Vagina (tissue), 2 donors: Measurements from ENCODE around the gene PDE4D. TPM values are rescaled to one million over a fixed set of nuclear protein-coding genes. Genes with fewer than 3 reads are reported as not detected.

Experiments used
- DNase-seq, 2 donors: peaks; one replicate each; pipeline ENCODE4 v3.0.0-alpha.2; 2017; ENCODE audit errors: extremely low spot score in 2 of 2
- H3K27ac ChIP-seq: fragments of 200-600 bp; sonication (generic); one replicate; pipeline ENCODE4 v1.5.1; 2019
- H3K27me3 ChIP-seq: fragments of 200-600 bp; sonication (generic); one replicate; pipeline ENCODE4 v1.5.1; 2019
- H3K36me3 ChIP-seq, 2 donors: fragments of 200-600 bp; sonication (generic); one replicate each; pipeline ENCODE4 v1.5.1; 2017 to 2019
- H3K4me1 ChIP-seq: fragments of 200-600 bp; sonication (generic); one replicate; pipeline ENCODE4 v1.5.1; 2019
- H3K4me3 ChIP-seq, 2 donors: fragments of 200-600 bp; sonication (generic); 1 replicate in 1 of 2; 2 replicates in 1 of 2; pipeline ENCODE4 v1.5.1; 2016 to 2019
- H3K9me3 ChIP-seq: fragments of 200-600 bp; sonication (generic); one replicate; pipeline ENCODE4 v1.5.1; 2019
- POLR2A ChIP-seq, 2 donors: fragments of 450-650 bp; IDR thresholded peaks; one replicate each; pipeline ENCODE4 v1.6.1; 2017; ENCODE audit warnings: antibody characterized with exemption in 2 of 2, mild to moderate bottlenecking in 2 of 2, moderate library complexity in 2 of 2
- POLR2AphosphoS5 ChIP-seq, 2 donors: sonication (generic); formaldehyde crosslinking; IDR thresholded peaks; one replicate each; pipeline ENCODE4 v1.9.0; 2017; ENCODE audit warnings: antibody characterized with exemption in 2 of 2, mild to moderate bottlenecking in 2 of 2, low read depth in 1 of 2; ENCODE audit not compliant: insufficient read depth in 1 of 2
- intact Hi-C: fragments of 100-400 bp; cut with DNase I; formaldehyde crosslinking; loops from one replicate; pipeline ENCODE4 v1.15.1; 2023
- total RNA-seq: library from RNA; depleted of rRNA; stranded (reverse); fragments of >200 nt; gene quantifications from one replicate; pipeline ENCODE4 v1.2.3, GENCODE V29; 2016
- TF ChIP-seq, protein P1 (sequence below), 3 experiments: fragments of 450-650 bp in 2 of 3; fragments of 200-600 bp in 1 of 3; sonication (generic) in 1 of 3; IDR thresholded peaks; one replicate each; pipeline ENCODE4 v1.5.1; 2017 to 2019; ENCODE audit warnings: antibody characterized with exemption in 3 of 3, mild to moderate bottlenecking in 2 of 3, moderate library complexity in 2 of 3

The PDE4D gene
- total RNA-seq, 1 donor from 2014 or later = 86.9 TPM

DNA sequence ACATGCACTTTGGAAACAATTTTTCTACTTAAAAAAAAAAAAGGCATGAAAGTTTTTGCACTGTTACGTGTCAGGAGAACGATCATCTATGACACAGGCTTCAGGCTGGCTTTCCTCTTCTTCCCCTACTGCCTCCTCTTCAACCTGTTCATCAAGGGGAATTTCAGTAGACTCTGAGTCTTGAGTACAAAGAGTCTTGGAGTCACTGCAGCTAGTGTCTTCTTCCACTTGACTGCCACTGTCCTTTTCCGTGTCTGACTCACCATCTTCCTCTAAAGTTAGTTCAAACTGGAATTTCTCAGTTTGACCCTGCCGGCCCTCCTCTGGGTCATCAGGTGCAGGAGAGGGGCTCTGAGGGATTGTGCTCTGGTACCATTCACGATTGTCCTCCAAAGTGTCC, 918.9 kb downstream of the PDE4D start:
- DNase-seq = no peak
- no peak overlapping the region for H3K4me3 ChIP-seq
- no peak for TF ChIP-seq POLR2A (IDR thresholded peaks at IDR 0.05)
- no peak for TF ChIP-seq POLR2AphosphoS5 (IDR thresholded peaks at IDR 0.05; ENCODE audit: insufficient read depth in 1 of 2, low read depth in 1 of 2)
- TF ChIP-seq, protein P1, sequence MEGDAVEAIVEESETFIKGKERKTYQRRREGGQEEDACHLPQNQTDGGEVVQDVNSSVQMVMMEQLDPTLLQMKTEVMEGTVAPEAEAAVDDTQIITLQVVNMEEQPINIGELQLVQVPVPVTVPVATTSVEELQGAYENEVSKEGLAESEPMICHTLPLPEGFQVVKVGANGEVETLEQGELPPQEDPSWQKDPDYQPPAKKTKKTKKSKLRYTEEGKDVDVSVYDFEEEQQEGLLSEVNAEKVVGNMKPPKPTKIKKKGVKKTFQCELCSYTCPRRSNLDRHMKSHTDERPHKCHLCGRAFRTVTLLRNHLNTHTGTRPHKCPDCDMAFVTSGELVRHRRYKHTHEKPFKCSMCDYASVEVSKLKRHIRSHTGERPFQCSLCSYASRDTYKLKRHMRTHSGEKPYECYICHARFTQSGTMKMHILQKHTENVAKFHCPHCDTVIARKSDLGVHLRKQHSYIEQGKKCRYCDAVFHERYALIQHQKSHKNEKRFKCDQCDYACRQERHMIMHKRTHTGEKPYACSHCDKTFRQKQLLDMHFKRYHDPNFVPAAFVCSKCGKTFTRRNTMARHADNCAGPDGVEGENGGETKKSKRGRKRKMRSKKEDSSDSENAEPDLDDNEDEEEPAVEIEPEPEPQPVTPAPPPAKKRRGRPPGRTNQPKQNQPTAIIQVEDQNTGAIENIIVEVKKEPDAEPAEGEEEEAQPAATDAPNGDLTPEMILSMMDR (IDR thresholded peaks at IDR 0.05) = no peak
- no peaks in the 10 kb centered on the region for H3K27me3 ChIP-seq
- H3K4me1 ChIP-seq = peaks cover 4% of the 10 kb centered on the region
- H3K27ac ChIP-seq = no peak overlapping the region
- H3K36me3 ChIP-seq = peaks cover 0 to 6% of the 10 kb centered on the region in 2 donors
- intact Hi-C loops = no loop called here
- H3K9me3 ChIP-seq = no peaks in the 10 kb centered on the region

DNA sequence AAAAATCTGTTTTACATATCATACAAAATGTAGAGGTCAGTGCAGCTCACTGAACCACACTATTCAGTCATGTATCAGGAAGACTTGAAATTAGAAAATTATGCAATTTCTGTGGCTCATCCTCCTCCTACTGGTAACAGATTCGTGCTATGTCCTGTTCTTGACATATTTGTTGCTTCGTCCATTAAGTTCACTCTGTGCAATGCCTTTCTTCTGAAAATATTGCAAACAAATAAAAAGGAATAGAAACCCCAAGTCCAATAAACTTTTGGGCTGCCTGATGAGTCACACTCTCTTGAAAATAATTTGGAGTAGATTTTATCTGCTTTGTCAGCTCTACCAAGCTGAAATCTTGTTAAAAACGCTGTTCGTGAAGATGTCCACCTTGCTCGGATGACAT, 919.4 kb downstream of the PDE4D start:
- intact Hi-C loops = no loop called here
- TF ChIP-seq POLR2A (IDR thresholded peaks at IDR 0.05) (no peak), POLR2AphosphoS5 (IDR thresholded peaks at IDR 0.05; ENCODE audit: insufficient read depth in 1 of 2, low read depth in 1 of 2) (no peak)
- TF ChIP-seq, protein P1 (IDR thresholded peaks at IDR 0.05) = no peak
- H3K4me1 ChIP-seq = peaks cover 4% of the 10 kb centered on the region
- DNase-seq = no peak
- H3K27me3 ChIP-seq = no peaks in the 10 kb centered on the region
- H3K9me3 ChIP-seq = no peaks in the 10 kb centered on the region
- H3K27ac ChIP-seq = no peak overlapping the region
- H3K4me3 ChIP-seq = no peak overlapping the region
- peaks cover 0 to 6% of the 10 kb centered on the region in 2 donors for H3K36me3 ChIP-seq

DNA sequence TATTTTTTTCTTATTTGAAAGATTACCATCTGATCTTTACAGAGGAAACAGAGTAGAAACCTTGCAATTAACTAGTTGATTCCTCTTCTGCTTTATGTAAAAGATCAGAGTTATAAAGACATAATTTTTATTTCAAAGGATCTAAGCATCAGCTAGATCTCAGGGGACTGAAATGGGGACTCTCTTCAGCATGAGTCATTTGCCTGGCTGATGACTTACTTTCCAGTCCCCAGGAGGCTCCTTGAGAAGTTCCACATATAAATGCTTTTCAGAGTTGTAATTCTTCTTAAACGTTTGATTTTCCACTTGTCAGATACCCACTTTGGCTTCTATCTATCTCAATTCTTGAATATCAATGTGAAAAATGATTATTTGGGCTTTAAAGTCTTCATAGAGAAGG, 921.2 kb downstream of the PDE4D start:
- Histone ChIP-seq H3K36me3 (peaks cover 0 to 6% of the 10 kb centered on the region in 2 donors), H3K27ac (no peak overlapping the region), H3K4me3 (no peak overlapping the region), H3K27me3 (no peaks in the 10 kb centered on the region), H3K9me3 (no peaks in the 10 kb centered on the region), H3K4me1 (peaks cover 4% of the 10 kb centered on the region)
- intact Hi-C loops = no loop called here
- DNase-seq = no peak
- no peak for TF ChIP-seq POLR2AphosphoS5 (IDR thresholded peaks at IDR 0.05; ENCODE audit: insufficient read depth in 1 of 2, low read depth in 1 of 2)
- TF ChIP-seq POLR2A (IDR thresholded peaks at IDR 0.05) = no peak
- TF ChIP-seq, protein P1 (IDR thresholded peaks at IDR 0.05) = no peak

DNA sequence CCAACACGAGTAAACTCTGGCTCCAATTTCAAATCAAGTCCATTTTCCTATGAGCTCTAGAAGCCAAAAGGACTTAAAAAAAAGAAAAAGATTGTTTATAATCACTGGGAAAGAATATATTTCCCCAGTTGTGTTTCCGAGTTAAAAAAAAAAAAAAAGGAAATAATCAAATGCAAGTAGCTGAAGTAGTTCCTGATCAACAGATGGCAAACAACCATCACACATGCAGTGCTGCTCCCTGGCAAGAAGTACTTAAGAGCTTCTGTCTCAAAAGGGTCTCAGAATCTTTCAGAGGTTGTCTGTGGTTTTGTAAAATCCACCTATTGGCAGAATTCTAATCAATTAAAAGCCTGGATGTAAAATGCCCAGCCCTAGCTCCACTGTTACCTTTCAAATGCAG, 922.8 kb downstream of the PDE4D start:
- Histone ChIP-seq H3K27ac (no peak overlapping the region), H3K4me1 (peaks cover 4% of the 10 kb centered on the region), H3K27me3 (no peaks in the 10 kb centered on the region), H3K36me3 (no peaks in the 10 kb centered on the region), H3K4me3 (no peak overlapping the region), H3K9me3 (no peaks in the 10 kb centered on the region)
- intact Hi-C loops = no loop called here
- DNase-seq = no peak
- no peak for TF ChIP-seq POLR2A (IDR thresholded peaks at IDR 0.05)
- no peak for TF ChIP-seq POLR2AphosphoS5 (IDR thresholded peaks at IDR 0.05; ENCODE audit: insufficient read depth in 1 of 2, low read depth in 1 of 2)
- TF ChIP-seq, protein P1 (IDR thresholded peaks at IDR 0.05) = no peak

DNA sequence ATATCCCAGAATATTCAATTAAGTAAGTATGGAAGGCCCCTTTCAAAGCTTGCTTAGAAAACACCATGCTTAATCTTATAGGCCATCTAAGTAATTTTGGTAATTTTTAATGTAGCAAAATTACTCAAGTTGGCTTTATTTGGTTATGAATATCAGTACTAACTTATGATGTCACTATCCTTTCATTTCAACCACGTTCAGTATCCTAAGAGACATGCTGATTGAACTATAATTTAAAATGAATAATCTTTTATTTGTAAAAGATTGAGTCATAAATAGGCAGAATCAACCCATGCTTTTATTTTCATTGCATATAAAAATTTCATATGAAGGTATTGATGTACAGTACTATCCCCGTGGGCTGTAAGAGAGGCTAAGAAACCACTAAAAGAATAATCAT, 923.7 kb downstream of the PDE4D start:
- DNase-seq = no peak
- Histone ChIP-seq H3K36me3 (no peaks in the 10 kb centered on the region), H3K4me3 (no peak overlapping the region), H3K4me1 (peaks cover 4% of the 10 kb centered on the region), H3K27me3 (no peaks in the 10 kb centered on the region), H3K27ac (no peak overlapping the region), H3K9me3 (no peaks in the 10 kb centered on the region)
- TF ChIP-seq POLR2AphosphoS5 (IDR thresholded peaks at IDR 0.05; ENCODE audit: insufficient read depth in 1 of 2, low read depth in 1 of 2) = no peak
- TF ChIP-seq POLR2A (IDR thresholded peaks at IDR 0.05) = no peak
- TF ChIP-seq, protein P1 (IDR thresholded peaks at IDR 0.05) = no peak
- intact Hi-C loops = no loop called here
